Vagina (tissue), 2 donors: ENCODE measurements around the gene FAM78A.

Experiments used
- CTCF ChIP-seq, 3 experiments: fragments of 450-650 bp in 2 of 3; fragments of 200-600 bp in 1 of 3; sonication (generic) in 1 of 3; IDR thresholded peaks; one replicate each; pipeline ENCODE4 v1.5.1; 2017 to 2019; ENCODE audit warnings: antibody characterized with exemption in 3 of 3, mild to moderate bottlenecking in 2 of 3, moderate library complexity in 2 of 3
- POLR2A ChIP-seq, 2 donors: fragments of 450-650 bp; IDR thresholded peaks; one replicate each; pipeline ENCODE4 v1.6.1; 2017; ENCODE audit warnings: antibody characterized with exemption in 2 of 2, mild to moderate bottlenecking in 2 of 2, moderate library complexity in 2 of 2
- POLR2AphosphoS5 ChIP-seq, 2 donors: sonication (generic); formaldehyde crosslinking; IDR thresholded peaks; one replicate each; pipeline ENCODE4 v1.9.0; 2017; ENCODE audit warnings: antibody characterized with exemption in 2 of 2, mild to moderate bottlenecking in 2 of 2, low read depth in 1 of 2; ENCODE audit not compliant: insufficient read depth in 1 of 2

- TF ChIP-seq CTCF (IDR thresholded peaks at IDR 0.05) = no peak
- TF ChIP-seq POLR2A (IDR thresholded peaks at IDR 0.05) = no peak
- TF ChIP-seq POLR2AphosphoS5 (IDR thresholded peaks at IDR 0.05; ENCODE audit: insufficient read depth in 1 of 2, low read depth in 1 of 2) = no peak
Observed at GRCh38 chr9:131214876-131215275, 61.4 kb downstream of the FAM78A start.
